Adrenal gland (tissue), 19 donors: Measurements from ENCODE around the gene RBMXL3. TPM values are rescaled to one million over a fixed set of nuclear protein-coding genes. Genes with fewer than 3 reads are reported as not detected.

Experiments
- DNase-seq, 7 donors: peaks; one replicate each; pipeline ENCODE4 v3.0.0-alpha.2; 2019 to 2020
- H3K27ac ChIP-seq, 5 donors: fragments of 200-600 bp; sonication (generic) in 4 of 5; 1 replicate in 3 of 5; 2 replicates in 2 of 5; pipeline versions ENCODE4 v1.5.1 to v1.8.0; 2016 to 2020; ENCODE audit warnings: mild to moderate bottlenecking in 1 of 5
- H3K27me3 ChIP-seq: fragments of 200-600 bp; 2 replicates; pipeline ENCODE4 v1.8.0; 2021
- H3K36me3 ChIP-seq, 2 donors: fragments of 200-600 bp; replicated peaks in 1 of 2; 1 replicate in 1 of 2; 2 replicates in 1 of 2; pipeline versions ENCODE4 v1.5.1 to v1.8.0; 2018 to 2022
- H3K4me1 ChIP-seq, 2 donors: fragments of 200-600 bp; replicated peaks in 1 of 2; 1 replicate in 1 of 2; 2 replicates in 1 of 2; pipeline versions ENCODE4 v1.5.1 to v1.8.0; 2018 to 2021
- H3K4me3 ChIP-seq, 4 donors: fragments of 200-600 bp; sonication (generic) in 3 of 4; one replicate each; pipeline ENCODE4 v1.5.1; 2016 to 2018
- H3K9me3 ChIP-seq, 3 donors: fragments of 200-600 bp; sonication (generic) in 1 of 3; replicated peaks in 1 of 3; 1 replicate in 2 of 3; 2 replicates in 1 of 3; pipeline versions ENCODE4 v1.5.1 to v1.8.0; 2016 to 2021
- POLR2A ChIP-seq, 2 donors: fragments of 450-650 bp; IDR thresholded peaks; one replicate each; pipeline ENCODE4 v1.6.1; 2017; ENCODE audit warnings: antibody characterized with exemption in 2 of 2, mild to moderate bottlenecking in 2 of 2, moderate library complexity in 1 of 2
- WGBS, 4 donors: extraction: QIAGEN DNeasy Blood & Tissue Kit in 2 of 4; methylation state at CpG; one replicate each; pipeline versions ENCODE4 v1.1.5 to v1.1.7; 2013 to 2017; 5-methylcytosine and 5-hydroxymethylcytosine counted together
- intact Hi-C, 2 donors: fragments of 100-400 bp; cut with DNase I; formaldehyde crosslinking; loops; one replicate each; pipeline versions ENCODE4 v1.14.1 to v1.15.0; 2022 to 2023
- long read RNA-seq, 10 donors: library from polyadenylated mRNA in 3 of 10; unstranded in 2 of 10; stranded (forward) in 1 of 10; transcript quantifications; one replicate each; pipeline ENCODE4 v2.0.0 and lab custom pipeline, GENCODE V29; 2021 to 2026
- polyA plus RNA-seq, 3 donors: library from polyadenylated mRNA; stranded (reverse); fragments of 200-250 nt in 2 of 3; fragments of 350-450 nt in 1 of 3; fragmentation: Illumina TruSeq in 1 of 3; extraction: RNeasy Lipid Tissue Mini Kit (QIAGEN cat#74804) in 1 of 3; gene quantifications; one replicate each; pipeline ENCODE4 v1.2.3, GENCODE V29; 2013 to 2014
- total RNA-seq, 9 donors: library from RNA; depleted of rRNA in 4 of 9; stranded (reverse); fragments of >200 nt in 4 of 9; fragments of 120-200 nt in 1 of 9; fragmentation: NEBNext Ultra II Directional in 1 of 9; extraction: Animal tissue kit (Norgen Biotek cat#: 25700) in 1 of 9; gene quantifications; one replicate each; pipeline versions ENCODE4 v1.1.0 to v1.2.4, GENCODE V29; 2013 to 2023
- TF ChIP-seq, protein P1 (sequence below), 6 experiments: fragments of 450-650 bp in 4 of 6; fragments of 200-600 bp in 2 of 6; sonication (generic) in 1 of 6; IDR thresholded peaks; 1 replicate in 5 of 6; 2 replicates in 1 of 6; pipeline versions ENCODE4 v1.5.1 to v1.8.0; 2016 to 2021; ENCODE audit warnings: antibody characterized with exemption in 6 of 6, mild to moderate bottlenecking in 2 of 6, moderate library complexity in 1 of 6
- donor health status: healthy with polysubstance abuse.
- donor health status: Bipolar disorder and iron deficiency.
- donor health status: DM: yes; HTN: yes; CAD: no.
- donor health status: DM: no; HTN: no; CAD: no.
- donor health status: DM: no; HTN: no; CAD: no.
- donor health status: DM: yes; HTN: yes; CAD: no.

Gene RBMXL3
- not detected for total RNA-seq
- polyA plus RNA-seq, result not detected
- long read RNA-seq, donor 1, result 0 reads
- long read RNA-seq, donor 2, result 0 reads
- long read RNA-seq, donor 3, result 0 reads
- long read RNA-seq, donor 4, result 0 reads
- long read RNA-seq, donor 5, result 0 reads
- long read RNA-seq, donor 6, result 0 reads
- long read RNA-seq, donor 7, result 0 reads
- long read RNA-seq, donor 8, result 0 reads
- long read RNA-seq, donor 9, result 0 reads
- long read RNA-seq, donor 10, result 0 reads

GRCh38 chrX:115189110-115189509 lies at the start of gene RBMXL3:
TSS of gene RBMXL3 (plus strand) at chrX:115189410. CDS start at chrX:115189442, 32 bp downstream.
- WGBS, 4 donors, result 90 to 98% (median 96%) methylated on average over 16 of the region's 16 CpGs
- no peaks in the 10 kb centered on the region for H3K9me3 ChIP-seq
- intact Hi-C loops, result no loop called here
- no peak for DNase-seq
- no peak within 1 kb of the TSS for H3K4me3 ChIP-seq
- no peaks in the 10 kb centered on the region for H3K36me3 ChIP-seq
- TF ChIP-seq, protein P1, sequence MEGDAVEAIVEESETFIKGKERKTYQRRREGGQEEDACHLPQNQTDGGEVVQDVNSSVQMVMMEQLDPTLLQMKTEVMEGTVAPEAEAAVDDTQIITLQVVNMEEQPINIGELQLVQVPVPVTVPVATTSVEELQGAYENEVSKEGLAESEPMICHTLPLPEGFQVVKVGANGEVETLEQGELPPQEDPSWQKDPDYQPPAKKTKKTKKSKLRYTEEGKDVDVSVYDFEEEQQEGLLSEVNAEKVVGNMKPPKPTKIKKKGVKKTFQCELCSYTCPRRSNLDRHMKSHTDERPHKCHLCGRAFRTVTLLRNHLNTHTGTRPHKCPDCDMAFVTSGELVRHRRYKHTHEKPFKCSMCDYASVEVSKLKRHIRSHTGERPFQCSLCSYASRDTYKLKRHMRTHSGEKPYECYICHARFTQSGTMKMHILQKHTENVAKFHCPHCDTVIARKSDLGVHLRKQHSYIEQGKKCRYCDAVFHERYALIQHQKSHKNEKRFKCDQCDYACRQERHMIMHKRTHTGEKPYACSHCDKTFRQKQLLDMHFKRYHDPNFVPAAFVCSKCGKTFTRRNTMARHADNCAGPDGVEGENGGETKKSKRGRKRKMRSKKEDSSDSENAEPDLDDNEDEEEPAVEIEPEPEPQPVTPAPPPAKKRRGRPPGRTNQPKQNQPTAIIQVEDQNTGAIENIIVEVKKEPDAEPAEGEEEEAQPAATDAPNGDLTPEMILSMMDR (IDR thresholded peaks at IDR 0.05), result no peak
- TF ChIP-seq POLR2A (IDR thresholded peaks at IDR 0.05), result no peak
- H3K4me1 ChIP-seq, result no peaks in the 10 kb centered on the region
- no peak within 1 kb of the TSS for H3K27ac ChIP-seq
- no peaks in the 10 kb centered on the region for H3K27me3 ChIP-seq

DNA sequence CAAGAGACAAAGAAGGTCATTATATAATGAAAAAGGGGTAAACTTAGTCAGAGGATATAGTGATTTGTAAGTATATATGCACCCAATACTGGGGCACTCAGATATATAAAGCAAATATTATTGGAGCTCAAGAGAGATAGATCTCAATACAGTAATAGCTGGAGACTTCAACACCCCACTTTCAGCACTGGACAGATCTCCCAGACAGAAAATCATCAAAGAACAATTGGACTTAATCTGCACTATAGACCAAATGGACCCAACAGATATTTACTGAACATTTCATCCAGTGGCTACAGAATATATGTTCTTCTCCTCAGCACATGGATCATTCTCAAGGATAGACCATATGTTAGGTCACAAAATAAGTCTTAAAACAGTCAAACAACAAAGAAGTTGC lies 47.2 kb upstream of the RBMXL3 start:
- intact Hi-C loops, result no loop called here

GRCh38 chrX:115147220-115147619 lies 42.0 kb upstream of the RBMXL3 start:
- H3K36me3 ChIP-seq, result no peaks in the 10 kb centered on the region
- WGBS, 4 donors, result 57 to 85% (median 69%) methylated on average over 1 of the region's 1 CpG
- intact Hi-C loops, result no loop called here

More for the DNA sequence above, 47.2 kb upstream of the RBMXL3 start:
- Histone ChIP-seq H3K4me1 (no peaks in the 10 kb centered on the region), H3K36me3 (no peaks in the 10 kb centered on the region), H3K27me3 (peaks cover 8% of the 10 kb centered on the region), H3K4me3 (no peak overlapping the region), H3K27ac (no peak overlapping the region), H3K9me3 (no peaks in the 10 kb centered on the region)
- no peak for TF ChIP-seq POLR2A (IDR thresholded peaks at IDR 0.05)
- TF ChIP-seq, protein P1 (IDR thresholded peaks at IDR 0.05), result no peak
- DNase-seq, result no peak

GRCh38 chrX:115173181-115173580 lies 16.0 kb upstream of the RBMXL3 start:
- intact Hi-C loops, result no loop called here
- Histone ChIP-seq H3K4me3 (no peak overlapping the region), H3K4me1 (no peaks in the 10 kb centered on the region), H3K9me3 (no peaks in the 10 kb centered on the region), H3K27me3 (no peaks in the 10 kb centered on the region), H3K36me3 (no peaks in the 10 kb centered on the region), H3K27ac (no peak overlapping the region)
- DNase-seq, result no peak
- TF ChIP-seq, protein P1 (IDR thresholded peaks at IDR 0.05), result no peak
- no peak for TF ChIP-seq POLR2A (IDR thresholded peaks at IDR 0.05)
- 57 to 80% (median 70%) methylated on average over 9 of the region's 9 CpGs for WGBS, 4 donors

More at GRCh38 chrX:115147220-115147619, 42.0 kb upstream of the RBMXL3 start:
- no peaks in the 10 kb centered on the region for H3K9me3 ChIP-seq
- no peaks in the 10 kb centered on the region for H3K4me1 ChIP-seq
- no peak overlapping the region for H3K4me3 ChIP-seq
- H3K27me3 ChIP-seq, result no peaks in the 10 kb centered on the region
- no peak overlapping the region for H3K27ac ChIP-seq
- DNase-seq, result no peak
- TF ChIP-seq, protein P1 (IDR thresholded peaks at IDR 0.05), result peak; percentile 19 to 68 (median 40)
- no peak for TF ChIP-seq POLR2A (IDR thresholded peaks at IDR 0.05)
